ENCODE data around the gene FBXW5. TPM values are rescaled to one million over a fixed set of nuclear protein-coding genes. Genes with fewer than 3 reads are reported as not detected.

The FBXW5 gene
- total RNA-seq, 1 experiment from 2014 or later, result 70.5 TPM

- TF ChIP-seq AFF4 (CRISPR knock-in tag; IDR thresholded peaks at IDR 0.05; ENCODE audit: borderline replicate concordance), result no peak
- TF ChIP-seq, protein P1, sequence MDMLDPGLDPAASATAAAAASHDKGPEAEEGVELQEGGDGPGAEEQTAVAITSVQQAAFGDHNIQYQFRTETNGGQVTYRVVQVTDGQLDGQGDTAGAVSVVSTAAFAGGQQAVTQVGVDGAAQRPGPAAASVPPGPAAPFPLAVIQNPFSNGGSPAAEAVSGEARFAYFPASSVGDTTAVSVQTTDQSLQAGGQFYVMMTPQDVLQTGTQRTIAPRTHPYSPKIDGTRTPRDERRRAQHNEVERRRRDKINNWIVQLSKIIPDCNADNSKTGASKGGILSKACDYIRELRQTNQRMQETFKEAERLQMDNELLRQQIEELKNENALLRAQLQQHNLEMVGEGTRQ (CRISPR knock-in tag; IDR thresholded peaks at IDR 0.05), result no peak
- TF ChIP-seq, protein P2, sequence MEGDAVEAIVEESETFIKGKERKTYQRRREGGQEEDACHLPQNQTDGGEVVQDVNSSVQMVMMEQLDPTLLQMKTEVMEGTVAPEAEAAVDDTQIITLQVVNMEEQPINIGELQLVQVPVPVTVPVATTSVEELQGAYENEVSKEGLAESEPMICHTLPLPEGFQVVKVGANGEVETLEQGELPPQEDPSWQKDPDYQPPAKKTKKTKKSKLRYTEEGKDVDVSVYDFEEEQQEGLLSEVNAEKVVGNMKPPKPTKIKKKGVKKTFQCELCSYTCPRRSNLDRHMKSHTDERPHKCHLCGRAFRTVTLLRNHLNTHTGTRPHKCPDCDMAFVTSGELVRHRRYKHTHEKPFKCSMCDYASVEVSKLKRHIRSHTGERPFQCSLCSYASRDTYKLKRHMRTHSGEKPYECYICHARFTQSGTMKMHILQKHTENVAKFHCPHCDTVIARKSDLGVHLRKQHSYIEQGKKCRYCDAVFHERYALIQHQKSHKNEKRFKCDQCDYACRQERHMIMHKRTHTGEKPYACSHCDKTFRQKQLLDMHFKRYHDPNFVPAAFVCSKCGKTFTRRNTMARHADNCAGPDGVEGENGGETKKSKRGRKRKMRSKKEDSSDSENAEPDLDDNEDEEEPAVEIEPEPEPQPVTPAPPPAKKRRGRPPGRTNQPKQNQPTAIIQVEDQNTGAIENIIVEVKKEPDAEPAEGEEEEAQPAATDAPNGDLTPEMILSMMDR (IDR thresholded peaks at IDR 0.05), result no peak
These were observed 9.9 kb upstream of the FBXW5 start (continued) for GRCh38 chr9:136954270-136955083.

- Mint-ChIP-seq H3K9me3 (peaks cover 9% of the 10 kb centered on the region), H3K27ac (no peak overlapping the region), H3K4me3 (no peak overlapping the region), H3K4me1 (no peaks in the 10 kb centered on the region), H3K36me3 (no peaks in the 10 kb centered on the region), H3K27me3 (ENCODE audit: low read depth) (no peaks in the 10 kb centered on the region)
- ATAC-seq, result no peak
- ChIA-PET POLR2A (no interaction called here), CTCF (interaction anchor here (0.8 to 2.9 kb wide), 4 partner anchors 10 to 75 kb away, joined by 3 to 17 read pairs (median 4); no protein-coding TSS in a partner anchor)
- DNase-seq (ENCODE audit: low spot score), result no peak
- TF ChIP-seq AFF4 (CRISPR knock-in tag; IDR thresholded peaks at IDR 0.05; ENCODE audit: borderline replicate concordance), result no peak
- TF ChIP-seq, protein P3, sequence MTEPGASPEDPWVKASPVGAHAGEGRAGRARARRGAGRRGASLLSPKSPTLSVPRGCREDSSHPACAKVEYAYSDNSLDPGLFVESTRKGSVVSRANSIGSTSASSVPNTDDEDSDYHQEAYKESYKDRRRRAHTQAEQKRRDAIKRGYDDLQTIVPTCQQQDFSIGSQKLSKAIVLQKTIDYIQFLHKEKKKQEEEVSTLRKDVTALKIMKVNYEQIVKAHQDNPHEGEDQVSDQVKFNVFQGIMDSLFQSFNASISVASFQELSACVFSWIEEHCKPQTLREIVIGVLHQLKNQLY (CRISPR knock-in tag; IDR thresholded peaks at IDR 0.05), result no peak
- TF ChIP-seq NFE2L1 (CRISPR knock-in tag; IDR thresholded peaks at IDR 0.05), result no peak
- no peak for TF ChIP-seq TCF7 (CRISPR knock-in tag; IDR thresholded peaks at IDR 0.05; ENCODE audit: low read depth)
- TF ChIP-seq TP53 (CRISPR knock-in tag; IDR thresholded peaks at IDR 0.05), result no peak
- TF ChIP-seq CDX4 (CRISPR knock-in tag; IDR thresholded peaks at IDR 0.05; ENCODE audit: borderline replicate concordance), result no peak
- no peak for TF ChIP-seq ESRRA (CRISPR knock-in tag; IDR thresholded peaks at IDR 0.05; ENCODE audit: borderline replicate concordance)
- no peak for TF ChIP-seq JUN (CRISPR knock-in tag; IDR thresholded peaks at IDR 0.05)
- no peak for TF ChIP-seq ZNF425 (CRISPR knock-in tag; conservative IDR thresholded peaks at IDR 0.05)
- TF ChIP-seq, protein P4, sequence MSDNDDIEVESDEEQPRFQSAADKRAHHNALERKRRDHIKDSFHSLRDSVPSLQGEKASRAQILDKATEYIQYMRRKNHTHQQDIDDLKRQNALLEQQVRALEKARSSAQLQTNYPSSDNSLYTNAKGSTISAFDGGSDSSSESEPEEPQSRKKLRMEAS (CRISPR knock-in tag; IDR thresholded peaks at IDR 0.05), result no peak
- TF ChIP-seq IRF2 (CRISPR knock-in tag; IDR thresholded peaks at IDR 0.05; ENCODE audit: borderline replicate concordance, low read depth), result no peak
- no peak for TF ChIP-seq SMAD3 (CRISPR knock-in tag; IDR thresholded peaks at IDR 0.05; ENCODE audit: borderline replicate concordance)
- TF ChIP-seq PREB (CRISPR knock-in tag; IDR thresholded peaks at IDR 0.05; ENCODE audit: borderline replicate concordance), result no peak
- no peak for TF ChIP-seq FOXP1 (CRISPR knock-in tag; IDR thresholded peaks at IDR 0.05; ENCODE audit: borderline replicate concordance)
- no peak for TF ChIP-seq MXD4 (CRISPR knock-in tag; IDR thresholded peaks at IDR 0.05; ENCODE audit: borderline replicate concordance)
- no peak for TF ChIP-seq NFATC4 (CRISPR knock-in tag; IDR thresholded peaks at IDR 0.05)
These were observed 9.3 kb upstream of the FBXW5 start for GRCh38 chr9:136953771-136954269.

All from WTC11 (cell line).